SU-DHL-6 (cell line): ENCODE results near the gene KRT80.

Source experiments
- H2AFZ ChIP-seq: fragments of 200-600 bp; sonication (generic); 2 replicates; pipeline ENCODE4 v1.6.1; 2014; ENCODE audit warnings: low read depth, mild to moderate bottlenecking, moderate library complexity, mixed read lengths, antibody characterized with exemption, low read length; ENCODE audit not compliant: severe bottlenecking
- H3F3A ChIP-seq: fragments of 200-600 bp; shearing (Covaris generic); 2 replicates; pipeline ENCODE4 v1.6.0; 2016; ENCODE audit warnings: antibody characterized with exemption, mild to moderate bottlenecking; ENCODE audit not compliant: insufficient read depth
- H3K27ac ChIP-seq: fragments of 200-600 bp; sonication (generic); 2 replicates; pipeline ENCODE4 v1.5.1; 2016; ENCODE audit warnings: low read depth, mild to moderate bottlenecking, low read length, moderate library complexity, mixed read lengths
- H3K27me3 ChIP-seq: fragments of 200-600 bp; sonication (generic), shearing (Covaris generic); 2 replicates; pipeline ENCODE4 v1.6.0; 2014; ENCODE audit warnings: mild to moderate bottlenecking, low read length
- H3K36me3 ChIP-seq: fragments of 200-600 bp; sonication (generic); 2 replicates; pipeline ENCODE4 v1.6.1; 2014; ENCODE audit warnings: mild to moderate bottlenecking, low read length, mixed read lengths
- H3K4me2 ChIP-seq: fragments of 300-600, 200-600 bp; shearing (Covaris generic), sonication (generic); 2 replicates; pipeline ENCODE4 v1.6.0; 2014; ENCODE audit warnings: low read length, low read depth, mild to moderate bottlenecking; ENCODE audit not compliant: poor library complexity, severe bottlenecking
- H3K4me3 ChIP-seq: fragments of 200-600 bp; sonication (generic); 2 replicates; pipeline ENCODE4 v1.5.1; 2014; ENCODE audit warnings: antibody characterized with exemption, low read length, mild to moderate bottlenecking, mixed read lengths; ENCODE audit not compliant: insufficient read depth, poor library complexity, severe bottlenecking
- H3K79me2 ChIP-seq: fragments of 200-600 bp; sonication (generic); 2 replicates; pipeline ENCODE4 v1.6.1; 2014; ENCODE audit warnings: mild to moderate bottlenecking, low read length, moderate library complexity; ENCODE audit not compliant: insufficient read depth
- H3K9ac ChIP-seq: fragments of 200-600 bp; sonication (generic); 2 replicates; pipeline ENCODE4 v1.7.0; 2014; ENCODE audit warnings: mild to moderate bottlenecking, low read length
- H3K9me2 ChIP-seq: fragments of 200-600 bp; sonication (generic); replicated peaks from 2 replicates; pipeline ENCODE4 v1.6.1; 2014; ENCODE audit warnings: low read length; ENCODE audit not compliant: insufficient read depth
- H3K9me3 ChIP-seq: fragments of 200-600 bp; sonication (generic); 2 replicates; pipeline ENCODE4 v1.6.1; 2014; ENCODE audit warnings: low read length, mixed read lengths; ENCODE audit not compliant: insufficient read depth
- H4K20me1 ChIP-seq: fragments of 200-600 bp; sonication (generic); 2 replicates; pipeline ENCODE4 v1.6.1; 2014; ENCODE audit warnings: low read depth, mild to moderate bottlenecking, antibody characterized with exemption, low read length, moderate library complexity, mixed read lengths
- CTCF ChIP-seq: fragments of 200-600 bp; sonication (generic); IDR thresholded peaks from one replicate; pipeline ENCODE4 v1.5.1; 2017; ENCODE audit warnings: antibody characterized with exemption, mild to moderate bottlenecking, low read length, moderate library complexity; ENCODE audit not compliant: insufficient read depth, poor library complexity, severe bottlenecking
- EZH2phosphoT487 ChIP-seq: fragments of 200-600 bp; sonication (generic), shearing (Covaris generic); conservative IDR thresholded peaks from 2 replicates; pipeline ENCODE4 v1.6.1; 2018; ENCODE audit warnings: mild to moderate bottlenecking, antibody characterized with exemption, low read length, moderate library complexity, mixed read lengths

KRT80 gene

GRCh38 chr12:52160200-52160599 is 31.6 kb downstream of the KRT80 start:
- H3K4me3 ChIP-seq, result no peak overlapping the region
- H3K4me2 ChIP-seq, result no peak overlapping the region
- H3K79me2 ChIP-seq, result no peaks in the 10 kb centered on the region
- no peaks in the 10 kb centered on the region for H3K9me2 ChIP-seq
- TF ChIP-seq CTCF (no peak), EZH2phosphoT487 (no peak)
- no peak overlapping the region for H3K27ac ChIP-seq
- no peaks in the 10 kb centered on the region for H3K27me3 ChIP-seq
- no peaks in the 10 kb centered on the region for H4K20me1 ChIP-seq
- H3K36me3 ChIP-seq, result no peaks in the 10 kb centered on the region
- H2AFZ ChIP-seq, result no peak overlapping the region
- no peaks in the 10 kb centered on the region for H3F3A ChIP-seq
- H3K9me3 ChIP-seq, result no peaks in the 10 kb centered on the region
- H3K9ac ChIP-seq, result no peak overlapping the region

GRCh38 chr12:52157566-52158150 is 34.2 kb downstream of the KRT80 start:
- Histone ChIP-seq H4K20me1 (no peaks in the 10 kb centered on the region), H3K4me2 (no peak overlapping the region), H3K4me3 (no peak overlapping the region), H3K27me3 (no peaks in the 10 kb centered on the region), H3K27ac (no peak overlapping the region), H3K79me2 (no peaks in the 10 kb centered on the region), H3K9ac (no peak overlapping the region), H3K9me2 (no peaks in the 10 kb centered on the region), H2AFZ (no peak overlapping the region), H3F3A (no peaks in the 10 kb centered on the region), H3K9me3 (no peaks in the 10 kb centered on the region), H3K36me3 (no peaks in the 10 kb centered on the region)
- TF ChIP-seq EZH2phosphoT487 (no peak), CTCF (no peak)

- H3F3A ChIP-seq, result no peaks in the 10 kb centered on the region
- H3K9me2 ChIP-seq, result no peaks in the 10 kb centered on the region
- H2AFZ ChIP-seq, result no peak overlapping the region
- no peak overlapping the region for H3K9ac ChIP-seq
- no peaks in the 10 kb centered on the region for H3K36me3 ChIP-seq
- H3K4me2 ChIP-seq, result no peak overlapping the region
- TF ChIP-seq EZH2phosphoT487 (no peak), CTCF (peak; percentile 98)
- H3K9me3 ChIP-seq, result no peaks in the 10 kb centered on the region
- H3K27ac ChIP-seq, result no peak overlapping the region
- H3K27me3 ChIP-seq, result no peaks in the 10 kb centered on the region
- no peaks in the 10 kb centered on the region for H4K20me1 ChIP-seq
- no peaks in the 10 kb centered on the region for H3K79me2 ChIP-seq
- no peak overlapping the region for H3K4me3 ChIP-seq
Observed at GRCh38 chr12:52156757-52157565, 34.9 kb downstream of the KRT80 start.
